GM21528 (cell line): ENCODE data around the gene AGO3.
"Not testable (repeated sequence)": the region's sequence is repeated elsewhere in the genome, so short reads cannot be mapped to it uniquely, and the experiment has no call there.

Source experiments
- ATAC-seq: cut with Tn5 transposase; IDR thresholded peaks from one replicate; pipeline ENCODE4 v1.9.1; 2021; ENCODE audit warnings: mild to moderate bottlenecking, moderate library complexity; ENCODE audit not compliant: unreplicated experiment, low FRiP score

AGO3 gene

GRCh38 chr1:35930593-35931445, at the start of gene AGO3:
AGO3 (plus strand) TSS chr1:35931105; CDS start chr1:35931427, 322 bp downstream.
- ATAC-seq, result peak; percentile 82

- ATAC-seq, result no peak
Measured at GRCh38 chr1:35881850-35882273, 49.0 kb upstream of the AGO3 start.

- no peak for ATAC-seq
Measured at GRCh38 chr1:35882586-35882944, 48.3 kb upstream of the AGO3 start.

GRCh38 chr1:35882945-35883634, 47.8 kb upstream of the AGO3 start, which contains the start of gene AGO1:
AGO1 (plus strand) TSS chr1:35883209; CDS start chr1:35883422, 213 bp downstream.
- ATAC-seq, result peak; percentile 87

GRCh38 chr1:35883635-35884101, 47.2 kb upstream of the AGO3 start:
- ATAC-seq, result peak; percentile 8

- ATAC-seq, result no peak
Measured at GRCh38 chr1:35884934-35885333, 46.0 kb upstream of the AGO3 start.

GRCh38 chr1:35885961-35886558, 44.8 kb upstream of the AGO3 start:
- no peak for ATAC-seq

- ATAC-seq, result no peak
Measured at GRCh38 chr1:35886577-35887431, 44.1 kb upstream of the AGO3 start.

GRCh38 chr1:35887508-35887907, 43.4 kb upstream of the AGO3 start:
- ATAC-seq, result no peak

- no peak for ATAC-seq
Measured at GRCh38 chr1:35888255-35888654, 42.6 kb upstream of the AGO3 start.

- not testable (repeated sequence) for ATAC-seq
Measured at GRCh38 chr1:35888981-35889380, 41.9 kb upstream of the AGO3 start.

- no peak for ATAC-seq
Measured at GRCh38 chr1:35893051-35893879, 37.6 kb upstream of the AGO3 start.

- no peak for ATAC-seq
Measured at GRCh38 chr1:35894183-35894582, 36.7 kb upstream of the AGO3 start.

GRCh38 chr1:35894656-35895055, 36.2 kb upstream of the AGO3 start:
- ATAC-seq, result no peak

- no peak for ATAC-seq
Measured at GRCh38 chr1:35899941-35900340, 31.0 kb upstream of the AGO3 start.

GRCh38 chr1:35901235-35901634, 29.7 kb upstream of the AGO3 start:
- no peak for ATAC-seq

- no peak for ATAC-seq
Measured at GRCh38 chr1:35902671-35903070, 28.2 kb upstream of the AGO3 start.

GRCh38 chr1:35914717-35915116, 16.2 kb upstream of the AGO3 start:
- ATAC-seq, result no peak

- ATAC-seq, result no peak
Measured at GRCh38 chr1:35915693-35916092, 15.2 kb upstream of the AGO3 start.
